Activated naive CD8-positive, alpha-beta T cell treated with anti-CD3 and anti-CD28 coated beads, Interleukin-2, amount 10 ng/mL, durations not matched to agents 7 days and 5 days (primary cell): ENCODE results near the gene PCNX3. TPM values are rescaled to one million over a fixed set of nuclear protein-coding genes. Genes with fewer than 3 reads are reported as not detected.
A peak's percentile ranks its signal among the peaks of the same experiment; 100 is the strongest.

ENCODE experiments used
- ATAC-seq: fragments of 150-1000 bp; cut with Tn5 transposase; one replicate; pipeline ENCODE4 v1.10.0; 2021; ENCODE audit warnings: low read depth, moderate library complexity
- POLR2A ChIA-PET: fragments of 350-600 bp; sonication (Branson Sonifier 250); formaldehyde crosslinking; loops from one replicate; lab custom pipeline; 2021; ENCODE audit warnings: antibody characterized with exemption; lab: Charles Lee
- DNase-seq: peaks from one replicate; pipeline ENCODE4 v3.0.0; 2021
- H3K27ac Mint-ChIP-seq: one replicate; pipeline ENCODE4 v1.8.0; 2022; ENCODE audit warnings: mild to moderate bottlenecking, mixed read lengths
- H3K27me3 Mint-ChIP-seq: one replicate; pipeline ENCODE4 v1.8.0; 2022; ENCODE audit warnings: mild to moderate bottlenecking, moderate library complexity, mixed read lengths
- H3K36me3 Mint-ChIP-seq: one replicate; pipeline ENCODE4 v1.8.0; 2021; ENCODE audit warnings: mild to moderate bottlenecking, mixed read lengths
- H3K4me1 Mint-ChIP-seq: one replicate; pipeline ENCODE4 v1.8.0; 2021; ENCODE audit warnings: mixed read lengths
- H3K4me3 Mint-ChIP-seq: one replicate; pipeline ENCODE4 v1.8.0; 2022; ENCODE audit warnings: mild to moderate bottlenecking, moderate library complexity, mixed read lengths
- H3K9me3 Mint-ChIP-seq: one replicate; pipeline ENCODE4 v1.8.0; 2021; ENCODE audit warnings: mixed read lengths
- total RNA-seq, 2 experiments: library from RNA; stranded (reverse); gene quantifications; one replicate each; pipeline ENCODE4 v1.2.3, GENCODE V29; 2021

PCNX3 gene
- total RNA-seq, 2 experiments from 2014 or later, result 57.2 to 60.2 TPM

DNA sequence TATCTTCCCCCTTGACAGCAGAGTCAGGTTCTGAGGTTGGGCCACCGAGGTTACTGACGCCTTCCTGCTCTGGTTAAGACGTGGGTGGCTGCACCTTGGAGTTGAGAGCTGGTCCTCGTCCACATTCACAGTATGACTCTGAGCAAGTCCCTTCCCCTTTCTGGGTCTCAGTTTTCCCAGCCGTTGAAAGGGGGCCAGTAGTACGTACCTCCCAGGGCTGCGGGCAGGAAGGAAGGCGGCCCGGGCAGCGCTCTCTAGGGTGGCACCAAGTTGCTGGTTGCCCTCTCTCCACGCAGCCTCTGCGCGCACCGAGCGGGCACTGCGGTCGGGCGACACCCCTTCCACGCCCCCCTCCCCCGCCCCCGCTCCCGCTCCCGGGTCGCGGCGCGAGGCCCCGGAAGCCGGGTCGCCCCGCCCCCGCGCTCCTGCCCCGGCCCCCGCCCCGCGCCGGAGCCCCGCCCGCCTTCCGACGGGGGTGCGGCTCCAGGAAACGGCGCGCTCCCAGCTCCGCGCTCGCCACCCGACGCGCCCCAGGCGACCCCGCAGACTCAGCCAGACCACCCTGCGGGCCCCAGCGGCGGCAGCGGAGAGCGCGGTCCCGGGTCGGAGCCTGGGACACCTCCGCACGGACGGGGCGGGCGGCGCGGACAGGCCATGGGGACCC, 39.9 kb upstream of the PCNX3 start, which contains the start of gene EHBP1L1:
Gene EHBP1L1, plus strand, starts transcription at position 486 of the 664 bp plus-strand sequence. CDS start 250 bp downstream, outside the sequence.
- peak; percentile 24 for ATAC-seq
- no peaks in the 10 kb centered on the region for H3K9me3 Mint-ChIP-seq
- H3K27ac Mint-ChIP-seq, result peak within 1 kb of the TSS; percentile 91
- H3K4me3 Mint-ChIP-seq, result peak within 1 kb of the TSS; percentile 92
- POLR2A ChIA-PET, result interaction anchor here (0.7 to 4.9 kb wide), 18 partner anchors 8 to 741 kb away, joined by 3 to 107 read pairs (median 4); partner anchors contain the start of genes CD248, MALAT1 and PCNX3
- H3K27me3 Mint-ChIP-seq, result no peaks in the 10 kb centered on the region
- peaks cover 45% of the 10 kb centered on the region for H3K4me1 Mint-ChIP-seq
- DNase-seq, result peak; percentile 91
- peaks cover 11% of the 10 kb centered on the region for H3K36me3 Mint-ChIP-seq

DNA sequence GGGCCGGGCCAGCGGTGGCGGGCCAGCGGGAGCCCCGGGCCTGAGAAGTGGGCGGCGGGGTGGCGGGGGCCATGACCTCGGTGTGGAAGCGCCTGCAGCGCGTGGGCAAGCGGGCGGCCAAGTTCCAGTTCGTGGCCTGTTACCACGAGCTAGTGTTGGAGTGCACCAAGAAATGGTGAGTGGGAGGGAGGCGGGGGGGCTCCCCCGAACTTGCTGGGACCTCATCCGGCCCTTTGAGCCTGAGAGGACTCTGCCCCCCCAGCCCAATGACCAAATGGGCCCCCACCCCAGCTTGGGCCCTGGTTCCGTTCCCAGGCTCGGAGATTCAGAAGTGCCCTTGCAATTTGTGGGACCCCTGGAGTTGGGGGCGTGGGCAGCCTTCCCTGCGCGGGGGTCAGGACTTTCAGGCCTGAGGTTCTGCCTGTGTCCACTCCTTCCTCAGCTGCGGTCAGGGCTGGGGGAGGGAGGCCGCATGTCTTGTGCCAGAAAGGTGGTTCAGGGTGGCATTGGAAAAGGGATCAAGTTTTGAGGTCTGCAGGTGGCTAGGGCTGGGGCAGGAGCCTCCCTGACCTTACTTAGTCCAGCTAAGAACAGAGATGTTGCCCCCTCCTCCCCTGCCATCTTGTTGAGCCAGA, 39.2 kb upstream of the PCNX3 start:
- H3K27me3 Mint-ChIP-seq, result no peaks in the 10 kb centered on the region
- peak overlapping the region; percentile 78 for H3K27ac Mint-ChIP-seq
- H3K36me3 Mint-ChIP-seq, result peaks cover 13% of the 10 kb centered on the region
- peaks cover 42% of the 10 kb centered on the region for H3K4me1 Mint-ChIP-seq
- ATAC-seq, result no peak
- no peak for DNase-seq
- POLR2A ChIA-PET, result interaction anchor here (0.8 to 4.9 kb wide), 12 partner anchors 7 to 69 kb away, joined by 3 to 107 read pairs (median 5); partner anchors contain the start of gene PCNX3
- peak overlapping the region; percentile 88 for H3K4me3 Mint-ChIP-seq
- H3K9me3 Mint-ChIP-seq, result no peaks in the 10 kb centered on the region

DNA sequence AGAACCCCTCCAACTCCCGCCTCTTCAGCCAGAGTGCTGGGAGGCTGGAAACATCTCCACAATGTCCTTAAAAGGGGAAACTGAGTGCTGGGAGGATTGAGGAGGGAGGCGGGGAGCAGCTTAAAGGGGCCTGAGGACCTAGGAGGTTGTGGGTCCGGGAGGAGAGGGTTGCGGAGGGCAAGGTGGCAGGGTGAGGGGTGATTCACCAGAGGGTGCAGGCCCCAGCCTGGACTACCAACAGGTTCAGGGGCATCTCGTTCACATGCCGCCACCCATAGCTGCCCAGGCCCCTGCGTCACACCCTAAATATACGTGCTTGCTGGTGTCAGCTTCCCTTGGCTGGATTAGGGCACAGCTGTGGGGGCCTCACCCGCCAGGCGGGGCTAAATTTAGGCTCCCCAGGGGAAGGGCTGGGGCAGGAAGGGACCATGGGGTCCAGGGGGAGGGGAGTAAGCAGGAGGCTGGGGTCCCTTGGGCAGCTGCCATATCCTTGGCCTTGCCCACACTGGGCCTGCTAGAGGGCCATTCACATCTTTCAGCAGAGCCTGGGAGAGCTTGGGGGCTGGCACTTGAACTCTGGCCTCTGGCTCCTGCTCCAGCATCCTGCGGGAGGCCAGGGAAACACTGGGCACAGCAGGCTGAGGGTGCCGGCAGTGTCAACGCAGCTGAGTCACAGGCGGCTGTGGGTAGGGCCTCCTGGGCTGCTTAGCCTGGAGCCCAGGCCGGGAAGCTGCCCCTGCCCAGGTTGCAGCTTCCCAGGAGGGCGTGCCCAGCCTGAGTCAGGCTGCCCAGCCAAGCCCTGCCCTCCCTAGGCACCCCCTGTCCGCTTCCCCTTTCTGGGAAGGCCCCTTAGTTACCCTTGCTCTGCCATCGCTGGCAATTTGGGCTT, 38.5 kb upstream of the PCNX3 start:
- ATAC-seq, result no peak
- H3K4me1 Mint-ChIP-seq, result peaks cover 35% of the 10 kb centered on the region
- peak overlapping the region; percentile 88 for H3K4me3 Mint-ChIP-seq
- POLR2A ChIA-PET, result interaction anchor here (0.6 to 4.9 kb wide), 12 partner anchors 9 to 77 kb away, joined by 3 to 107 read pairs (median 5); partner anchors contain the start of gene PCNX3
- H3K27me3 Mint-ChIP-seq, result no peaks in the 10 kb centered on the region
- H3K27ac Mint-ChIP-seq, result peak overlapping the region; percentile 78
- H3K36me3 Mint-ChIP-seq, result peaks cover 14% of the 10 kb centered on the region
- DNase-seq, result no peak
- H3K9me3 Mint-ChIP-seq, result no peaks in the 10 kb centered on the region

DNA sequence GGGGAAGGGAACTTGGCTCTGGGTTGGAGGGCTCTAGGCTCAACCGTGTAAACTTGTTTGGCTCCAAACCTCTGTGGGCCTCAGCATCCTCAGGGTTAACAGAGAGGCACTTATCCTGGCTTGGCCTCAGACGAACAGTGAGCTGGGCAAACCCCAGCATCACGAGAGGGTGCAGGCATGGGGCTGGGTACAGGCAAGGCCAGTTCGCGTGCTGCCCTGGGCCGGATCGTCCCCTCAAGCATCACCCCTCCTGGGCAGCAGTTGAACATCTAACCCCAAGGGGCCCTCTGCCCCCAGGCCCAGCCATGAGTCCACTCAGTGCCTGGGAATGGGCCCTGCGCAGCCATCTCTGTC, 37.8 kb upstream of the PCNX3 start:
- H3K27ac Mint-ChIP-seq, result peak overlapping the region; percentile 57
- H3K4me3 Mint-ChIP-seq, result peak overlapping the region; percentile 88
- ATAC-seq (no peak), DNase-seq (no peak)
- no peaks in the 10 kb centered on the region for H3K27me3 Mint-ChIP-seq
- H3K36me3 Mint-ChIP-seq, result peaks cover 14% of the 10 kb centered on the region
- H3K9me3 Mint-ChIP-seq, result no peaks in the 10 kb centered on the region
- POLR2A ChIA-PET, result interaction anchor here (0.9 to 4.9 kb wide), 5 partner anchors 11 to 78 kb away, joined by 3 to 107 read pairs (median 6); partner anchors contain the start of gene PCNX3
- peaks cover 38% of the 10 kb centered on the region for H3K4me1 Mint-ChIP-seq

DNA sequence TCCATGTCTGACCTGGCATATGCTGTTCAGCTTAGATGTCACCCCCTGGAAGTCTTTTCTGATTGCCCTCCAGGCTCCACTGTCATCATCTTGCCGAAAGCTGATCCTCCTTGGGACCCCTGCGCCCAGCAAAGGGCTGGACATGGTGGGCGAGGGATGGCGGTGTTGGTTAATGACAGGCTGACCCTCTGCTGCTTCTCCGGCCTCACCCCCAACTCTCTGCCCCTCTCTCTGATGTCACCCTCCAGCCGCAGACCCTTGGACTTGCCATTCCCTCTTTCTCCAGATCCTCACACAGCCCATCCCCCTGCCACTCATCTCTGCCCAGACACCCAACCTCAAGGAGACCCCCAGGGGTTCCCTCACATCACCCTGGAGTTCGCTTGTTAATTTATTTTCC, 37.4 kb upstream of the PCNX3 start:
- peak overlapping the region; percentile 88 for H3K4me3 Mint-ChIP-seq

DNA sequence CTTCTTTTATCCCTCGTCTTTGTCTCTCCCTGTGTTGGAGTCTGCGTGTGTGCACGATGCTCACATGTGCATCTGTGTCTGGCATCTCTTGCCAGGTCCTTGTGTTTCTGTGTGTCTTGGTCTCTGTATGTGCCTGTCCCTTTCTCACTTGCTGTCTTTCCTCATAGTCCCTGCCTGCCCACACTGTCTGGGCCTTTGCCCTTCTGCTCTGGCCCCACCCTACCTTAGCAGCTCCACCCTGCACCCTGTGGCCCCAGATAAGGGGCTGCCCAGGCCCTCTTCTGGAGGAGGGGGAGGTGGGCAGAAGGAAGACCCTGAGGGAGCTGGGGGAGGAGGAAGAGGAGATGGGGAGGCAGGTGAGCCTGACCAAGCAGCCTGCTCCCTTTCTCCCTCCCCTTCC, 36.9 kb upstream of the PCNX3 start:
- Mint-ChIP-seq H3K4me3 (peak overlapping the region; percentile 88), H3K27ac (peak overlapping the region; percentile 57), H3K27me3 (no peaks in the 10 kb centered on the region), H3K36me3 (peaks cover 14% of the 10 kb centered on the region), H3K9me3 (no peaks in the 10 kb centered on the region), H3K4me1 (peaks cover 32% of the 10 kb centered on the region)
- DNase-seq, result no peak
- ATAC-seq, result no peak
- POLR2A ChIA-PET, result interaction anchor here (4.9 kb wide), 1 partner anchor 10 kb away, joined by 107 read pairs; no protein-coding TSS in a partner anchor

More for the DNA sequence above, 37.4 kb upstream of the PCNX3 start:
- H3K36me3 Mint-ChIP-seq, result peaks cover 14% of the 10 kb centered on the region
- H3K27ac Mint-ChIP-seq, result peak overlapping the region; percentile 57
- H3K9me3 Mint-ChIP-seq, result no peaks in the 10 kb centered on the region
- POLR2A ChIA-PET, result interaction anchor here (1.2 to 4.9 kb wide), 2 partner anchors 10 to 78 kb away, joined by 3 to 107 read pairs; no protein-coding TSS in a partner anchor
- DNase-seq, result no peak
- no peaks in the 10 kb centered on the region for H3K27me3 Mint-ChIP-seq
- H3K4me1 Mint-ChIP-seq, result peaks cover 36% of the 10 kb centered on the region
- ATAC-seq, result no peak

DNA sequence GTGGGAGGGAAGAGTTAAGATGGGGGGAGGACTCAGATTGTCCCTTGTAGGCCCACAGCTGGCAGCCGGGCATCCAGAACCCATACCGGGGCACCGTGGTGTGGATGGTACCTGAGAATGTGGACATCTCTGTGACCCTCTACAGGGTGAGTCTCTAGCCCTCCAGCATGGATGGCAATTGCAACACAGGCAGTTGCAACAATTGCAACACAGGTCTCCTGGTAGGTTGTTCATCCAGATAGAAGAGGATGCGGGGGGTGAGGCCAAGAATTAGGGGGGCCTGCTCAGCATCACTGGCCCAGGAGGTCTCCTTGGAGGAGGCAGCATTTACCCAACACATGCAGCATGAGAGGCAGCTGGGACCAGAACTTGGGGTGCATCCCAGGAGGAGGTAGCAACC, 36.3 kb upstream of the PCNX3 start:
- H3K27ac Mint-ChIP-seq, result no peak overlapping the region
- H3K36me3 Mint-ChIP-seq, result peaks cover 15% of the 10 kb centered on the region
- H3K9me3 Mint-ChIP-seq, result no peaks in the 10 kb centered on the region
- H3K4me1 Mint-ChIP-seq, result peaks cover 31% of the 10 kb centered on the region
- H3K27me3 Mint-ChIP-seq, result no peaks in the 10 kb centered on the region
- DNase-seq (no peak), ATAC-seq (no peak)
- POLR2A ChIA-PET, result interaction anchor here (4.9 kb wide), 1 partner anchor 9 kb away, joined by 107 read pairs; no protein-coding TSS in a partner anchor
- no peak overlapping the region for H3K4me3 Mint-ChIP-seq

DNA sequence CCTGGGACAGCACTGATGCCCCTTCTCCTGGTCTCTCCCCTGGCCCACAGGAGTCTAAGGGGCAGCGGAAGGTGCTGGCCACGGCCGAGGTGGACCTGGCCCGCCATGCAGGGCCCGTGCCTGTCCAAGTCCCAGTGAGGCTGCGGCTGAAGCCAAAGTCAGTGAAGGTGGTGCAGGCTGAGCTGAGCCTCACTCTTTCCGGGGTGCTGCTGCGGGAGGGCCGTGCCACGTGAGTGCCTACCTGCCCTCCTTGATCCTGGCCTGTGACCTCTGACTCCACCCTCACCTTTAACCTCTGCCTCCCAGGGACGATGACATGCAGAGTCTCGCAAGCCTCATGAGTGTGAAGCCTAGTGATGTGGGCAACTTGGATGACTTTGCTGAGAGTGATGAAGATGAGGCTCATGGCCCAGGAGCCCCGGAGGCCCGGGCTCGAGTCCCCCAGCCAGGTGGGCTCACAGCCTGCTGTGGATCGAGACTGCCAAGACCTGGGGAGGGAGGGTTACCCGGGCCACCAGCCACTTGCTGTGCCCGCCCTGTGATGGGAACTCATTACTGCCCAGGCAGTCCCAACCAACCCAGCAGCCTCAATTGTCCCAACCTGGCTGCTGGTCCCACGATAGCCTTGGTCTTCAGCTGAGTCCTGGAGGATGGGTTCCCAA, 35.4 kb upstream of the PCNX3 start:
- POLR2A ChIA-PET, result interaction anchor here (0.7 kb wide), 1 partner anchor 8 kb away, joined by 4 read pairs; no protein-coding TSS in a partner anchor
- peaks cover 16% of the 10 kb centered on the region for H3K36me3 Mint-ChIP-seq

DNA sequence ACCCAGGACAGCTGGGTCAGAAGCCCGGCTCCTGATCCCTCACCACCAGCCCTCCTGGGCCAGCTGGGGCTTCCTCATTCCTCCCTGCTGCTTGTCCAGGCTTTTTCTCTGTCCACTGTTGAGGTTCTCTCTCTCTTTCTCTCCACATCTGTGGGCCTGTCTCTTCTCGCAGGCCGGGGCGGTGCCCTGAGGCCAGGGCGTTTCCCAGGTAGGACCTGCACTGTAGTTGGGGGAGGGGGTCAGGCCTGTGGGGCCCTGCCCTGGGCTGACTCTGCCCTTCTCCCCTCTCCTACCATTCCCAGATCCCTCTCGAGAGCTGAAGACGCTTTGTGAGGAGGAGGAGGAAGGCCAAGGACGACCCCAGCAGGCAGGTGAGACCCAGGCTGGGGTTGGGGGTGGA, 34.8 kb upstream of the PCNX3 start:
- no peaks in the 10 kb centered on the region for H3K9me3 Mint-ChIP-seq
- H3K27me3 Mint-ChIP-seq, result no peaks in the 10 kb centered on the region
- H3K4me1 Mint-ChIP-seq, result peaks cover 21% of the 10 kb centered on the region
- ATAC-seq, result no peak
- H3K4me3 Mint-ChIP-seq, result no peak overlapping the region
- peaks cover 16% of the 10 kb centered on the region for H3K36me3 Mint-ChIP-seq
- no peak for DNase-seq
- H3K27ac Mint-ChIP-seq, result no peak overlapping the region
- POLR2A ChIA-PET, result no interaction called here

More for the DNA sequence above, 35.4 kb upstream of the PCNX3 start:
- ATAC-seq (no peak), DNase-seq (no peak)
- Mint-ChIP-seq H3K4me3 (no peak overlapping the region), H3K9me3 (no peaks in the 10 kb centered on the region), H3K4me1 (peaks cover 26% of the 10 kb centered on the region), H3K27me3 (no peaks in the 10 kb centered on the region), H3K27ac (no peak overlapping the region)

DNA sequence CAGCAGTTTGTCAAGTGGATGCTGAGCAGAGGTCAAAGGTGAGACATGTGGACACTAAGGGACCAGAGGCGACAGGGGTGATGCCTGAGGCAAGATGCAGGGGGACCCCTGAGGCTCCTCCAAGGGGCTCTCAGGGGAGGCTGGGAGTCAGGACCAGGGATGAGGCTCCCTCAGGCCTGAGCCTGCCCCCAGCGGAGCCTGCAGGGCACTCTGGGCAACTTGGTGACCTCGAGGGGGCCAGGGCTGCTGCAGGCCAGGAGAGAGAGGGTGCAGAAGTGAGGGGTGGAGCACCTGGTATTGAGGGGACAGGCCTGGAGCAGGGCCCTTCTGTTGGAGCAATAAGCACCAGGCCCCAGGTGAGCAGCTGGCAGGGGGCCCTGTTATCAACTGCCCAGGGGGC, 33.6 kb upstream of the PCNX3 start:
- H3K4me1 Mint-ChIP-seq, result peaks cover 26% of the 10 kb centered on the region
- H3K4me3 Mint-ChIP-seq, result no peak overlapping the region
- H3K36me3 Mint-ChIP-seq, result peaks cover 18% of the 10 kb centered on the region

DNA sequence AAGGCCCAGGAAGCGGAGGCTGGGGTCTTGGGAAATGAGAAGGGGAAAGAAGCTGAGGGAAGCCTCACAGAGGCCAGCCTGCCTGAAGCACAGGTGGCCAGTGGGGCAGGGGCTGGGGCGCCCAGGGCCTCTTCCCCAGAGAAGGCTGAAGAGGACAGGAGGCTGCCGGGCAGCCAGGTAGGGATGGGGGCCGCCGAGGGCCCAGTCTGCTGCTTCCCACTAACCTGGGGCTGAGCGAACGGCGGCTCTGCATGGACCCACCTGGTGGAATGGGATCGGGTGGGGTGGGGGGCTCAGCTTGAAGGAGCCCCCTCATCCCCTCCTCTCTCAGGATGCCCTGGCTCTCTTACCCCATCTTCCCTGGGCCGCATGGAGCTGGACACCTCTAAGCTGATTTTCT, 32.0 kb upstream of the PCNX3 start:
- Mint-ChIP-seq H3K9me3 (no peaks in the 10 kb centered on the region), H3K27ac (peak overlapping the region; percentile 24), H3K4me1 (peaks cover 30% of the 10 kb centered on the region), H3K36me3 (peaks cover 14% of the 10 kb centered on the region), H3K27me3 (no peaks in the 10 kb centered on the region), H3K4me3 (no peak overlapping the region)
- POLR2A ChIA-PET, result interaction anchor here (0.8 kb wide), 1 partner anchor 8 kb away, joined by 4 read pairs; the partner anchor contains the start of gene EHBP1L1
- DNase-seq (no peak), ATAC-seq (no peak)

More for the DNA sequence above, 33.6 kb upstream of the PCNX3 start:
- Mint-ChIP-seq H3K27me3 (no peaks in the 10 kb centered on the region), H3K9me3 (no peaks in the 10 kb centered on the region), H3K27ac (peak overlapping the region; percentile 23)
- POLR2A ChIA-PET, result interaction anchor here (0.7 kb wide), 1 partner anchor 42 kb away, joined by 3 read pairs; no protein-coding TSS in a partner anchor
- DNase-seq (no peak), ATAC-seq (no peak)

DNA sequence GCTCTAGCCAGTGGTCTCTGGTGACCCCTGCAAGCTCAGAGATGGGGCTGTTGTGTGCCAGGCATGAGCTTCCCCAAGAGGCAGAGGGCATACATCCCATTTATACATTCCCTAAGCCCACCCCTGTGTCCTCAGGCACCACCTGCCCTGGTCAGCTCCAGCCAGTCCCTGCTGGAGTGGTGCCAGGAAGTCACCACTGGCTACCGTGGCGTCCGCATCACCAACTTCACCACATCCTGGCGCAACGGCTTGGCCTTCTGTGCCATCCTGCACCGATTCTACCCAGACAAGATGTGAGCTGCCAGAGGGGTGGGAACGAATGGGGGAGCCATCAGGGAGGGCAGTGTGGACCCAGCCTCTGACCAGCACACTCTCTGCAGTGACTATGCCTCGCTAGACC, 31.5 kb upstream of the PCNX3 start:
- Mint-ChIP-seq H3K4me3 (no peak overlapping the region), H3K36me3 (peaks cover 15% of the 10 kb centered on the region), H3K27ac (peak overlapping the region; percentile 51), H3K9me3 (no peaks in the 10 kb centered on the region), H3K27me3 (no peaks in the 10 kb centered on the region), H3K4me1 (peaks cover 34% of the 10 kb centered on the region)
- no peak for DNase-seq
- no peak for ATAC-seq
- POLR2A ChIA-PET, result interaction anchor here (0.8 kb wide), 1 partner anchor 8 kb away, joined by 4 read pairs; the partner anchor contains the start of gene EHBP1L1
